Activated naive CD4-positive, alpha-beta T cell treated with anti-CD3 and anti-CD28 coated beads, Interleukin-2, amount 50 U/mL, for 16 hours (primary cell): ENCODE data around the gene CHRNB2.
A peak's percentile ranks its signal among the peaks of the same experiment; 100 is the strongest.

Source experiments
- DNase-seq: peaks from one replicate; pipeline ENCODE4 v3.0.0-alpha.2; 2020

Gene CHRNB2

GRCh38 chr1:154553056-154554030 lies 14.2 kb upstream of the CHRNB2 start:
- no peak for DNase-seq

GRCh38 chr1:154556422-154556821 lies 11.2 kb upstream of the CHRNB2 start:
- DNase-seq = no peak

GRCh38 chr1:154557248-154557938 lies 10.2 kb upstream of the CHRNB2 start:
- DNase-seq = no peak

- DNase-seq = peak; percentile 27
These were observed 9.4 kb upstream of the CHRNB2 start, which contains the start of gene UBE2Q1 for GRCh38 chr1:154557939-154558719. TSS of gene UBE2Q1 (minus strand) at chr1:154558662. CDS start at chr1:154558553, 109 bp downstream.

GRCh38 chr1:154558720-154559465 lies 8.7 kb upstream of the CHRNB2 start:
- peak; percentile 100 for DNase-seq

- peak; percentile 81 for DNase-seq
These were observed 8.0 kb upstream of the CHRNB2 start for GRCh38 chr1:154559466-154560044.

- no peak for DNase-seq
These were observed 1.7 kb upstream of the CHRNB2 start for GRCh38 chr1:154565876-154566275.

- DNase-seq = no peak
These were observed 708 bp downstream of the CHRNB2 start for GRCh38 chr1:154568157-154568815.

- DNase-seq = no peak
These were observed 3.8 kb downstream of the CHRNB2 start for GRCh38 chr1:154571244-154571963.

GRCh38 chr1:154571964-154572288 lies 4.3 kb downstream of the CHRNB2 start:
- no peak for DNase-seq

- DNase-seq = no peak
These were observed 5.0 kb downstream of the CHRNB2 start for GRCh38 chr1:154572468-154573167.

- no peak for DNase-seq
These were observed 5.6 kb downstream of the CHRNB2 start for GRCh38 chr1:154573168-154573510.

GRCh38 chr1:154574716-154575115 lies 7.1 kb downstream of the CHRNB2 start:
- no peak for DNase-seq

- no peak for DNase-seq
These were observed 7.8 kb downstream of the CHRNB2 start for GRCh38 chr1:154575147-154575927.

- DNase-seq = no peak
These were observed 8.5 kb downstream of the CHRNB2 start for GRCh38 chr1:154575951-154576566.

- no peak for DNase-seq
These were observed 9.9 kb downstream of the CHRNB2 start for GRCh38 chr1:154577346-154578057.

GRCh38 chr1:154578058-154578418 lies 10.5 kb downstream of the CHRNB2 start:
- no peak for DNase-seq

- no peak for DNase-seq
These were observed 11.8 kb downstream of the CHRNB2 start for GRCh38 chr1:154579374-154579773.
